Spinal cord (tissue), 10 donors: ENCODE data around the gene GARNL3. TPM values are rescaled to one million over a fixed set of nuclear protein-coding genes. Genes with fewer than 3 reads are reported as not detected.

Experiments
- DNase-seq, 6 donors: peaks; one replicate each; pipeline versions ENCODE4 v3.0.0 to v3.0.0-alpha.2; 2013 to 2015; ENCODE audit warnings: low spot score in 6 of 6, low read depth in 4 of 6
- H3K27ac ChIP-seq: one replicate; pipeline ENCODE4 v1.5.1; 2013; ENCODE audit warnings: low read depth, low read length, control low read depth
- H3K27me3 ChIP-seq: one replicate; pipeline ENCODE4 v1.6.1; 2013; ENCODE audit warnings: low read length; ENCODE audit not compliant: control insufficient read depth, insufficient read depth
- H3K36me3 ChIP-seq: one replicate; pipeline ENCODE4 v1.6.1; 2013; ENCODE audit warnings: low read length; ENCODE audit not compliant: control insufficient read depth, insufficient read depth
- H3K4me1 ChIP-seq: one replicate; pipeline ENCODE4 v1.6.1; 2013; ENCODE audit warnings: low read length; ENCODE audit not compliant: control insufficient read depth, insufficient read depth
- H3K4me3 ChIP-seq: one replicate; pipeline ENCODE4 v1.5.1; 2013; ENCODE audit warnings: low read depth, low read length, control low read depth
- H3K9me3 ChIP-seq: one replicate; pipeline ENCODE4 v1.6.1; 2013; ENCODE audit warnings: low read length; ENCODE audit not compliant: control insufficient read depth, insufficient read depth
- WGBS: methylation state at CpG from one replicate; pipeline ENCODE4 v1.1.5; 2013; ENCODE audit warnings: missing lambda C conversion rate; ENCODE audit not compliant: insufficient coverage; 5-methylcytosine and 5-hydroxymethylcytosine counted together
- polyA plus RNA-seq, 2 donors: library from polyadenylated mRNA; unstranded; fragments of 120-200 nt; gene quantifications; one replicate each; pipeline ENCODE4 v1.2.1, GENCODE V29; 2013; ENCODE audit not compliant: insufficient read length in 2 of 2
- total RNA-seq, 2 donors: library from RNA; depleted of rRNA in 1 of 2; stranded (reverse); fragments of 120-200 nt in 1 of 2; fragments of >200 nt in 1 of 2; gene quantifications; one replicate each; pipeline versions ENCODE4 v1.2.3 to v1.2.4, GENCODE V29; 2013 to 2014
- donor health status: healthy.

Gene GARNL3
- total and polyA plus RNA-seq, 4 donors, result 70.7 to 91.3 (median 73.1) TPM

GRCh38 chr9:127384901-127385300, 120.3 kb downstream of the GARNL3 start:
- DNase-seq, result no peak

GRCh38 chr9:127386249-127386648, 121.7 kb downstream of the GARNL3 start:
- Histone ChIP-seq H3K36me3 (peaks cover 22% of the 10 kb centered on the region), H3K27ac (no peak overlapping the region), H3K9me3 (no peaks in the 10 kb centered on the region), H3K4me3 (no peak overlapping the region), H3K4me1 (peaks cover 23% of the 10 kb centered on the region), H3K27me3 (no peaks in the 10 kb centered on the region)
- peak in 1 of 6 donors; percentile 53 for DNase-seq
- 42% methylated on average over 2 of the region's 4 CpGs for WGBS

More at GRCh38 chr9:127384901-127385300, 120.3 kb downstream of the GARNL3 start:
- Histone ChIP-seq H3K9me3 (no peaks in the 10 kb centered on the region), H3K4me3 (no peak overlapping the region), H3K27me3 (no peaks in the 10 kb centered on the region), H3K36me3 (peaks cover 16% of the 10 kb centered on the region), H3K27ac (no peak overlapping the region), H3K4me1 (peaks cover 23% of the 10 kb centered on the region)
- WGBS, result 76% methylated on average over 13 of the region's 13 CpGs

- Histone ChIP-seq H3K4me3 (no peak overlapping the region), H3K4me1 (peaks cover 23% of the 10 kb centered on the region), H3K27me3 (no peaks in the 10 kb centered on the region), H3K27ac (no peak overlapping the region), H3K9me3 (no peaks in the 10 kb centered on the region), H3K36me3 (peaks cover 27% of the 10 kb centered on the region)
- no peak for DNase-seq
- WGBS, result 85% methylated on average over 5 of the region's 10 CpGs
Measured at GRCh38 chr9:127386981-127387380, 122.4 kb downstream of the GARNL3 start.

- H3K36me3 ChIP-seq, result peaks cover 39% of the 10 kb centered on the region
- peaks cover 23% of the 10 kb centered on the region for H3K4me1 ChIP-seq
- peak overlapping the region; percentile 70 for H3K27ac ChIP-seq
- no peaks in the 10 kb centered on the region for H3K9me3 ChIP-seq
- H3K27me3 ChIP-seq, result no peaks in the 10 kb centered on the region
- WGBS, result 39% methylated on average over 7 of the region's 10 CpGs
- peak in 2 of 6 donors; percentile 65 to 89 for DNase-seq
- H3K4me3 ChIP-seq, result no peak overlapping the region
Measured at GRCh38 chr9:127388037-127388855, 123.7 kb downstream of the GARNL3 start.

- Histone ChIP-seq H3K27ac (peak overlapping the region; percentile 70), H3K27me3 (no peaks in the 10 kb centered on the region), H3K36me3 (peaks cover 39% of the 10 kb centered on the region), H3K4me1 (peaks cover 23% of the 10 kb centered on the region), H3K9me3 (no peaks in the 10 kb centered on the region), H3K4me3 (no peak overlapping the region)
- 21% methylated on average over 6 of the region's 6 CpGs for WGBS
- DNase-seq, result peak in 2 of 6 donors; percentile 27 to 33
Measured at GRCh38 chr9:127388856-127389238, 124.3 kb downstream of the GARNL3 start.

- Histone ChIP-seq H3K36me3 (peaks cover 35% of the 10 kb centered on the region), H3K4me3 (no peak overlapping the region), H3K27ac (no peak overlapping the region), H3K9me3 (no peaks in the 10 kb centered on the region), H3K27me3 (no peaks in the 10 kb centered on the region), H3K4me1 (peaks cover 17% of the 10 kb centered on the region)
- no peak for DNase-seq
- 73% methylated on average over 1 of the region's 4 CpGs for WGBS
Measured at GRCh38 chr9:127389381-127390247, 125.0 kb downstream of the GARNL3 start.

- DNase-seq, result no peak
- no CpG with 5 or more reads among the region's 2 CpGs for WGBS
- Histone ChIP-seq H3K4me1 (peaks cover 12% of the 10 kb centered on the region), H3K27ac (no peak overlapping the region), H3K36me3 (peaks cover 30% of the 10 kb centered on the region), H3K4me3 (no peak overlapping the region), H3K27me3 (no peaks in the 10 kb centered on the region), H3K9me3 (no peaks in the 10 kb centered on the region)
Measured at GRCh38 chr9:127390248-127390545, 125.6 kb downstream of the GARNL3 start.

- H3K27ac ChIP-seq, result no peak overlapping the region
- no peak overlapping the region for H3K4me3 ChIP-seq
- no peaks in the 10 kb centered on the region for H3K9me3 ChIP-seq
- H3K27me3 ChIP-seq, result no peaks in the 10 kb centered on the region
- no peak for DNase-seq
- H3K4me1 ChIP-seq, result peaks cover 9% of the 10 kb centered on the region
- WGBS, result 64% methylated on average over 5 of the region's 5 CpGs
- H3K36me3 ChIP-seq, result peaks cover 30% of the 10 kb centered on the region
Measured at GRCh38 chr9:127390563-127390962, 126.0 kb downstream of the GARNL3 start.

- Histone ChIP-seq H3K4me3 (no peak overlapping the region), H3K9me3 (no peaks in the 10 kb centered on the region), H3K27ac (no peak overlapping the region), H3K27me3 (no peaks in the 10 kb centered on the region), H3K36me3 (peaks cover 26% of the 10 kb centered on the region), H3K4me1 (peaks cover 15% of the 10 kb centered on the region)
- WGBS, result 87% methylated on average over 5 of the region's 5 CpGs
- no peak for DNase-seq
Measured at GRCh38 chr9:127392166-127392565, 127.6 kb downstream of the GARNL3 start.
